Daoy (cell line): Measurements from ENCODE around the gene TMEM119. TPM values are rescaled to one million over a fixed set of nuclear protein-coding genes. Genes with fewer than 3 reads are reported as not detected.
A peak's percentile ranks its signal among the peaks of the same experiment; 100 is the strongest.
"Not testable (repeated sequence)": the region's sequence is repeated elsewhere in the genome, so short reads cannot be mapped to it uniquely, and the experiment has no call there.

Experiments
- DNase-seq: peaks from one replicate; pipeline ENCODE4 v3.0.0-alpha.2; 2015; ENCODE audit warnings: low read depth
- total RNA-seq: library from RNA; depleted of rRNA; stranded (reverse); fragments of >200 nt; shearing (Covaris generic); gene quantifications from 2 replicates; pipeline ENCODE4 v1.2.3, GENCODE V29; 2014

TMEM119 gene
- total RNA-seq, 1 experiment from 2014 or later, result 1.1 TPM

GRCh38 chr12:108585864-108586263 is 12.0 kb downstream of the TMEM119 start:
- no peak for DNase-seq

- DNase-seq, result no peak
These were observed 13.3 kb downstream of the TMEM119 start for GRCh38 chr12:108584456-108585065.

- DNase-seq, result no peak
These were observed 13.9 kb downstream of the TMEM119 start for GRCh38 chr12:108583991-108584390.

- DNase-seq, result no peak
These were observed 14.7 kb downstream of the TMEM119 start for GRCh38 chr12:108582978-108583770.

GRCh38 chr12:108582509-108582908 is 15.4 kb downstream of the TMEM119 start:
- no peak for DNase-seq

- DNase-seq, result no peak
These were observed 16.3 kb downstream of the TMEM119 start for GRCh38 chr12:108581311-108582227.

- DNase-seq, result no peak
These were observed 17.4 kb downstream of the TMEM119 start for GRCh38 chr12:108580531-108580930.

- no peak for DNase-seq
These were observed 19.1 kb downstream of the TMEM119 start for GRCh38 chr12:108578813-108579212.

GRCh38 chr12:108578264-108578663 is 19.6 kb downstream of the TMEM119 start:
- DNase-seq, result no peak

GRCh38 chr12:108577458-108577857 is 20.4 kb downstream of the TMEM119 start:
- DNase-seq, result no peak

- no peak for DNase-seq
These were observed 21.1 kb downstream of the TMEM119 start for GRCh38 chr12:108576660-108577234.

GRCh38 chr12:108575199-108575912 is 22.5 kb downstream of the TMEM119 start:
- DNase-seq, result no peak

GRCh38 chr12:108574276-108574675 is 23.6 kb downstream of the TMEM119 start:
- DNase-seq, result not testable (repeated sequence)

- DNase-seq, result no peak
These were observed 24.6 kb downstream of the TMEM119 start for GRCh38 chr12:108573317-108573716.

- peak; percentile 42 for DNase-seq
These were observed 25.6 kb downstream of the TMEM119 start for GRCh38 chr12:108572166-108572790.

GRCh38 chr12:108571609-108572165 is 26.2 kb downstream of the TMEM119 start:
- DNase-seq, result no peak

GRCh38 chr12:108570743-108571608 is 26.9 kb downstream of the TMEM119 start:
- no peak for DNase-seq

- no peak for DNase-seq
These were observed 29.3 kb downstream of the TMEM119 start for GRCh38 chr12:108568338-108569154.
